HG02852 (cell line): ENCODE data around the gene RASAL2.
A peak's percentile ranks its signal among the peaks of the same experiment; 100 is the strongest.

Source experiments
- ATAC-seq: cut with Tn5 transposase; IDR thresholded peaks from one replicate; pipeline ENCODE4 v1.9.1; 2021; ENCODE audit warnings: mild to moderate bottlenecking, moderate library complexity; ENCODE audit not compliant: unreplicated experiment

The RASAL2 gene

DNA sequence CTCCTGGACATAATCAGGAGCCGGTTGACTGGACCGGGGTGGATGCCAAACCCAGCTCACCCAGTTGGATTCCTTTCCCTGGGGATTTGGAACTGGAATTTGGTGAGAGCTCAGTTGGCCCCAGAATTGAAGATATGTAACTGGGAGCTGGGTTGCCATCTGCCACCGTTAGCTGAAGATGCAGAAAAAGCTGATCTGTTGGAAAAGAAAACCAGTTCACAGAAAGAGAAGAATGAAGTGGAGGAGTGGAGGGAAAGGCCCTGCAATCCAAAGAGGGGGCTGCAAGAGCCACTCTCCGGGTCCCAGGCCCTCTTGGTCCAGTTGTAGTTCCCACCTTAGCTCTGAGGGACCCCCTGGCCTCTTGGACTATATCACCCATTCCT lies 435.0 kb downstream of the RASAL2 start:
- no peak for ATAC-seq

DNA sequence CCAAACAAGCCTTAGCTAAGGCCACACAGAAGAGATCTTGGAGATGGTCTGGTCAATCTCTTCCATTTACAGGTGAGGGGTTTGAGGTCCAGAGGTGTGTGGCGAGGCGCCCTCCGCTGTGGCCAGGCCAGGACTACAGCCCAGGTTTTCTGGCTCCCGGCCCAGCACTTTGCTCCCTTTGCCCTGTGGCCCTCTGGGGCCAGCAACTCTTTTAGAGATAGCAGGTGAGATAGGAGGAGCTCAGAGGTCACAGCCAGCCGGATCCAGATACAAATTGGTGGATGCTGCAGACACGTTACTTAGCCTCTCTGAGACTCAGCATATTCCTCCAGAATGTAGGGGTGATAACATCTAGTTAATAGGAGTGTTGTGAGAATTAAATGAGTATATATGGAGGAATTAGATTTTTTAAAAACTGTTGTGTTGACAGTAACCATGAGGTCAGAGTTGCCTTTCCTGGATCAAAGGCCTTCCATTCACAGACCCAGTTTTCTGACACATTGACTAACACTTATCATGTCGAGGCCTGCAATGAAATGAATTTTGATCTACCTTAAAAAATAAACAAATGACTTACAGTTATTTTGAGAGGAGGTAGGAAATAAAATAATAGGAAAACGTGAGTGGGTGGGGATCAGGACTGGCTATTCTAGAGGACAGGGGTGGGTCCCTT lies 435.6 kb downstream of the RASAL2 start:
- no peak for ATAC-seq

DNA sequence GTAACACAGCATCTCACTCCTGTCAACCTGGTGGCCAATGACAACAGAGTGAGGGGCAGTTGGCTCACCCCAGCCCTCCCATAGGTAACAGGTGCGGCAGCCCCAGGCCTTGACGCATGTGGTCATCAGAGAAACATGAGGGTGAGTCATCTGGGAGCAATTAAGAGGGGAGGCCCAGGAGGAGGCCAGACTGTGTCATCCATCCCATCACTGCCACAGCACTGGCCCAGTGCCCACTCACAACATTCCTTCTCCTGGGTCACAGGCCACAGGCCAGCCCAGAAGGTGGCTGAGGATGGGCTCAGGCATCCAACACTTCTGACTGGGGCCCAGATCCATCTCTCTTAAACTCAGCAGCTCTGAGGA lies 436.1 kb downstream of the RASAL2 start:
- no peak for ATAC-seq

GRCh38 chr1:178530502-178530901 lies 436.6 kb downstream of the RASAL2 start:
- no peak for ATAC-seq

GRCh38 chr1:178531887-178532286 lies 438.0 kb downstream of the RASAL2 start:
- ATAC-seq, result peak; percentile 37

DNA sequence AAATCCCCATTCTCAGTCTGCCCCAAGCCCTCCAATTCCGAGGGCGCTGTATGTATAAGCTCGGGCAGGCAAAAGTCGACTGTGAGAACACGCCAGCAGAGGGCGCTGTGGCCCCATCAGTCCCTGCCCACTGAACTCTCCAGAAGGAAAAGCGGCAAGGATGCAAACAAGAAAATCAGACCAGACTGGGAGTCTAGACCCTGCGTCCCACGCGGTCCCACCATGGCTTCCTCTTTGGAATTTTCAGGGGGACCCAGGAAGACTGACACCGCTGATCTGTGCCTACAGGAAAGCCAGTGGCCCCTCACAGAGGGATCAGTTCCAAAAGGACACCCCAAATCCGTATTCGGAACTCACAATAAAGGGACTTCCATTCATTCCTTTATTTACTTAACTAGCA lies 438.5 kb downstream of the RASAL2 start:
- ATAC-seq, result peak; percentile 92

- no peak for ATAC-seq
Observed at GRCh38 chr1:178533121-178533946, 439.4 kb downstream of the RASAL2 start.
